H1 (cell line): Measurements from ENCODE around the gene PLEK2. TPM values are rescaled to one million over a fixed set of nuclear protein-coding genes. Genes with fewer than 3 reads are reported as not detected.
A peak's percentile ranks its signal among the peaks of the same experiment; 100 is the strongest.

Source experiments
- BACH1 ChIP-seq: IDR thresholded peaks from 2 replicates; pipeline ENCODE4 v1.6.1; 2012; ENCODE audit warnings: low read length, improper control_type of control experiment
- SIRT6 ChIP-seq: IDR thresholded peaks from one replicate; pipeline ENCODE4 v1.7.1; 2012; ENCODE audit warnings: low read length, inconsistent platforms
- YY1 ChIP-seq: IDR thresholded peaks from 2 replicates; pipeline ENCODE4 v1.6.1; 2011; ENCODE audit warnings: low read depth, mild to moderate bottlenecking, low read length
- polyA plus RNA-seq, 7 experiments: library from polyadenylated mRNA; depleted of rRNA in 3 of 7; stranded (reverse) in 5 of 7; unstranded in 2 of 7; fragments of >200 nt in 5 of 7; fragments of 200-250 nt in 2 of 7; gene quantifications; 1 replicate in 5 of 7; 2 replicates in 1 of 7; 4 replicates in 1 of 7; pipeline versions ENCODE4 v1.2.1 to v1.2.3, GENCODE V29; 2011 to 2013; ENCODE audit warnings: missing spikeins in 2 of 7, mixed read lengths in 2 of 7
- total RNA-seq: library from RNA; stranded (reverse); fragmentation: NEBNext Ultra II Directional; extraction: Animal tissue kit (Norgen Biotek cat#: 25700); gene quantifications from 2 replicates; pipeline ENCODE4 v1.2.1, GENCODE V29; 2021
- TF ChIP-seq, protein P1 (sequence below): IDR thresholded peaks from 2 replicates; pipeline ENCODE4 v1.6.1; 2012; ENCODE audit warnings: inconsistent platforms
- TF ChIP-seq, protein P2 (sequence below), 3 experiments: IDR thresholded peaks; 1 replicate in 2 of 3; 2 replicates in 1 of 3; pipeline versions ENCODE4 v1.5.1 to v1.6.1; 2011; ENCODE audit warnings: low read length in 3 of 3, mild to moderate bottlenecking in 3 of 3, inconsistent platforms in 2 of 3, low read depth in 1 of 3, moderate library complexity in 1 of 3; ENCODE audit not compliant: insufficient read depth in 1 of 3; ENCODE audit errors: control extremely low read depth in 1 of 3

Gene PLEK2
- total and polyA plus RNA-seq, 2 of the 8 experiments (the other 6 are each of a cell fraction or from before 2014, with no cell fraction given), result 0.41 to 2.1 TPM

- TF ChIP-seq, protein P1, sequence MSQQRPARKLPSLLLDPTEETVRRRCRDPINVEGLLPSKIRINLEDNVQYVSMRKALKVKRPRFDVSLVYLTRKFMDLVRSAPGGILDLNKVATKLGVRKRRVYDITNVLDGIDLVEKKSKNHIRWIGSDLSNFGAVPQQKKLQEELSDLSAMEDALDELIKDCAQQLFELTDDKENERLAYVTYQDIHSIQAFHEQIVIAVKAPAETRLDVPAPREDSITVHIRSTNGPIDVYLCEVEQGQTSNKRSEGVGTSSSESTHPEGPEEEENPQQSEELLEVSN, result 0 out of 2 replicates have a peak, but pooled peaks have one; percentile 43
- no peak for TF ChIP-seq SIRT6
- TF ChIP-seq YY1, result peak; percentile 22; the same call in 1 of the 2 replicates
- TF ChIP-seq BACH1, result 0 out of 2 replicates have a peak, but pooled peaks have one; percentile 15
- TF ChIP-seq, protein P2, sequence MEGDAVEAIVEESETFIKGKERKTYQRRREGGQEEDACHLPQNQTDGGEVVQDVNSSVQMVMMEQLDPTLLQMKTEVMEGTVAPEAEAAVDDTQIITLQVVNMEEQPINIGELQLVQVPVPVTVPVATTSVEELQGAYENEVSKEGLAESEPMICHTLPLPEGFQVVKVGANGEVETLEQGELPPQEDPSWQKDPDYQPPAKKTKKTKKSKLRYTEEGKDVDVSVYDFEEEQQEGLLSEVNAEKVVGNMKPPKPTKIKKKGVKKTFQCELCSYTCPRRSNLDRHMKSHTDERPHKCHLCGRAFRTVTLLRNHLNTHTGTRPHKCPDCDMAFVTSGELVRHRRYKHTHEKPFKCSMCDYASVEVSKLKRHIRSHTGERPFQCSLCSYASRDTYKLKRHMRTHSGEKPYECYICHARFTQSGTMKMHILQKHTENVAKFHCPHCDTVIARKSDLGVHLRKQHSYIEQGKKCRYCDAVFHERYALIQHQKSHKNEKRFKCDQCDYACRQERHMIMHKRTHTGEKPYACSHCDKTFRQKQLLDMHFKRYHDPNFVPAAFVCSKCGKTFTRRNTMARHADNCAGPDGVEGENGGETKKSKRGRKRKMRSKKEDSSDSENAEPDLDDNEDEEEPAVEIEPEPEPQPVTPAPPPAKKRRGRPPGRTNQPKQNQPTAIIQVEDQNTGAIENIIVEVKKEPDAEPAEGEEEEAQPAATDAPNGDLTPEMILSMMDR (IDR thresholded peaks at IDR 0.05; ENCODE audit: control extremely low read depth in 1 of 3, insufficient read depth in 1 of 3, low read depth in 1 of 3, low read length in 3 of 3), result peak; percentile 56 to 88 (median 87)
Measured at GRCh38 chr14:67426983-67427606, 15.1 kb upstream of the PLEK2 start (continued).
